HEK293 (cell line): ENCODE measurements around the gene THSD4.
A peak's percentile ranks its signal among the peaks of the same experiment; 100 is the strongest.

Experiments
- ZNF350 ChIP-seq: fragments of 450-650 bp; formaldehyde crosslinking; IDR thresholded peaks from 2 replicates; pipeline ENCODE4 v1.5.0; 2017; ENCODE audit warnings: missing biosample characterization, mild to moderate bottlenecking, missing genetic modification characterization
- ZNF416 ChIP-seq: fragments of 450-650 bp; formaldehyde crosslinking; IDR thresholded peaks from 2 replicates; pipeline ENCODE4 v1.5.1; 2016; ENCODE audit warnings: missing biosample characterization, missing genetic modification characterization
- ZNF701 ChIP-seq: fragments of 450-650 bp; formaldehyde crosslinking; IDR thresholded peaks from 2 replicates; pipeline ENCODE4 v1.5.1; 2016; ENCODE audit warnings: missing biosample characterization, missing genetic modification characterization
- ZNF747 ChIP-seq: fragments of 450-650 bp; formaldehyde crosslinking; IDR thresholded peaks from 2 replicates; pipeline ENCODE4 v1.5.1; 2016; ENCODE audit warnings: missing biosample characterization, missing genetic modification characterization
- TF ChIP-seq, protein P1 (sequence below): IDR thresholded peaks from 2 replicates; pipeline ENCODE4 v1.6.1; 2011; ENCODE audit warnings: mild to moderate bottlenecking, low read depth, low read length, borderline replicate concordance
- TF ChIP-seq, protein P2 (sequence below): fragments of 450-650 bp; formaldehyde crosslinking; IDR thresholded peaks from 2 replicates; pipeline ENCODE4 v1.5.1; 2016; ENCODE audit warnings: missing biosample characterization, missing genetic modification characterization
- TF ChIP-seq, protein P3 (sequence below): fragments of 450-650 bp; formaldehyde crosslinking; IDR thresholded peaks from 2 replicates; pipeline ENCODE4 v1.5.1; 2016; ENCODE audit warnings: missing biosample characterization, missing genetic modification characterization
- TF ChIP-seq, protein P4 (sequence below): fragments of 450-650 bp; formaldehyde crosslinking; IDR thresholded peaks from 2 replicates; pipeline ENCODE4 v1.5.1; 2016; ENCODE audit warnings: missing biosample characterization, missing genetic modification characterization

DNA sequence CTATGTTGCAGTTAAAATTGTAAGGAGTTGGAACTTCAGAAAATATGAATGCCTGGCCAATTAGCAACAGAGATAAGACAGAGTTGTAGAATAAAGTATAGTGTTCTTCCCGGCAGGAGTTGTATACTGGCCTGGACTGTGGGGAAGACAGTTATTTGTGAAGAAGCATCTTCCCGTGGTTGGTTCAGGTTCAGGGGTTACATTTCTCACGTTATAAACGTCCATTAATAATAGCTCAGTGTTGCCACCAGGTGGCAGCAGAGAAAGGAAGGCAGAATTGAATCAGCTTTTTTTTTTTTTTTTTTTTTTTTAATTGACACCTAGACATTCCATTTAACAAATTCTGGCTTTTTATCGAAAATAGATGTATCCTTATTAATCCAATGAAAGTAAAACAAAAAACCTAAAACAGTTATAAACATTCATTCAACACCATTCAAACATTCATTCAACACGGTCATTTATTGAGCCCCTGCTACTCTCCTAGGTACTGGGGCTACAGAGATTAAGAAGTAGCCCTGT, 628.7 kb downstream of the THSD4 start:
- no peak for TF ChIP-seq ZNF701 (tag by site-specific recombination)
- TF ChIP-seq ZNF350 (tag by site-specific recombination), result no peak
- TF ChIP-seq ZNF747, result no peak
- TF ChIP-seq, protein P1, sequence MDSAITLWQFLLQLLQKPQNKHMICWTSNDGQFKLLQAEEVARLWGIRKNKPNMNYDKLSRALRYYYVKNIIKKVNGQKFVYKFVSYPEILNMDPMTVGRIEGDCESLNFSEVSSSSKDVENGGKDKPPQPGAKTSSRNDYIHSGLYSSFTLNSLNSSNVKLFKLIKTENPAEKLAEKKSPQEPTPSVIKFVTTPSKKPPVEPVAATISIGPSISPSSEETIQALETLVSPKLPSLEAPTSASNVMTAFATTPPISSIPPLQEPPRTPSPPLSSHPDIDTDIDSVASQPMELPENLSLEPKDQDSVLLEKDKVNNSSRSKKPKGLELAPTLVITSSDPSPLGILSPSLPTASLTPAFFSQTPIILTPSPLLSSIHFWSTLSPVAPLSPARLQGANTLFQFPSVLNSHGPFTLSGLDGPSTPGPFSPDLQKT, result no peak
- TF ChIP-seq, protein P2, sequence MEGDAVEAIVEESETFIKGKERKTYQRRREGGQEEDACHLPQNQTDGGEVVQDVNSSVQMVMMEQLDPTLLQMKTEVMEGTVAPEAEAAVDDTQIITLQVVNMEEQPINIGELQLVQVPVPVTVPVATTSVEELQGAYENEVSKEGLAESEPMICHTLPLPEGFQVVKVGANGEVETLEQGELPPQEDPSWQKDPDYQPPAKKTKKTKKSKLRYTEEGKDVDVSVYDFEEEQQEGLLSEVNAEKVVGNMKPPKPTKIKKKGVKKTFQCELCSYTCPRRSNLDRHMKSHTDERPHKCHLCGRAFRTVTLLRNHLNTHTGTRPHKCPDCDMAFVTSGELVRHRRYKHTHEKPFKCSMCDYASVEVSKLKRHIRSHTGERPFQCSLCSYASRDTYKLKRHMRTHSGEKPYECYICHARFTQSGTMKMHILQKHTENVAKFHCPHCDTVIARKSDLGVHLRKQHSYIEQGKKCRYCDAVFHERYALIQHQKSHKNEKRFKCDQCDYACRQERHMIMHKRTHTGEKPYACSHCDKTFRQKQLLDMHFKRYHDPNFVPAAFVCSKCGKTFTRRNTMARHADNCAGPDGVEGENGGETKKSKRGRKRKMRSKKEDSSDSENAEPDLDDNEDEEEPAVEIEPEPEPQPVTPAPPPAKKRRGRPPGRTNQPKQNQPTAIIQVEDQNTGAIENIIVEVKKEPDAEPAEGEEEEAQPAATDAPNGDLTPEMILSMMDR (tag by site-specific recombination), result peak; percentile 70; the same call in 1 of the 2 replicates
- no peak for TF ChIP-seq ZNF416 (tag by site-specific recombination)
- TF ChIP-seq, protein P3, sequence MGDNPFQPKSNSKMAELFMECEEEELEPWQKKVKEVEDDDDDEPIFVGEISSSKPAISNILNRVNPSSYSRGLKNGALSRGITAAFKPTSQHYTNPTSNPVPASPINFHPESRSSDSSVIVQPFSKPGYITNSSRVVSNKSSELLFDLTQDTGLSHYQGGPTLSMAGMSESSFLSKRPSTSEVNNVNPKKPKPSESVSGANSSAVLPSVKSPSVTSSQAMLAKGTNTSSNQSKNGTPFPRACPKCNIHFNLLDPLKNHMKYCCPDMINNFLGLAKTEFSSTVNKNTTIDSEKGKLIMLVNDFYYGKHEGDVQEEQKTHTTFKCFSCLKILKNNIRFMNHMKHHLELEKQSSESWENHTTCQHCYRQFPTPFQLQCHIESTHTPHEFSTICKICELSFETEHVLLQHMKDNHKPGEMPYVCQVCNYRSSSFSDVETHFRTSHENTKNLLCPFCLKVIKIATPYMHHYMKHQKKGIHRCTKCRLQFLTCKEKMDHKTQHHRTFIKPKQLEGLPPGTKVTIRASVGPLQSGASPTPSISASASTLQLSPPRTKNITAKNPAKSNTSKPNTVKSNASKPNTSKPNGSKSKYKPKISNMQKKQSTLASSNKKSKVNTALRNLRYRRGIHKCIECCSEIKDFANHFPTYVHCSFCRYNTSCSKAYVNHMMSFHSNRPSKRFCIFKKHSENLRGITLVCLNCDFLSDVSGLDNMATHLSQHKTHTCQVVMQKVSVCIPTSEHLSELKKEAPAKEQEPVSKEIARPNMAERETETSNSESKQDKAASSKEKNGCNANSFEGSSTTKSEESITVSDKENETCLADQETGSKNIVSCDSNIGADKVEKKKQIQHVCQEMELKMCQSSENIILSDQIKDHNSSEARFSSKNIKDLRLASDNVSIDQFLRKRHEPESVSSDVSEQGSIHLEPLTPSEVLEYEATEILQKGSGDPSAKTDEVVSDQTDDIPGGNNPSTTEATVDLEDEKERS (tag by site-specific recombination), result no peak
- TF ChIP-seq, protein P4, sequence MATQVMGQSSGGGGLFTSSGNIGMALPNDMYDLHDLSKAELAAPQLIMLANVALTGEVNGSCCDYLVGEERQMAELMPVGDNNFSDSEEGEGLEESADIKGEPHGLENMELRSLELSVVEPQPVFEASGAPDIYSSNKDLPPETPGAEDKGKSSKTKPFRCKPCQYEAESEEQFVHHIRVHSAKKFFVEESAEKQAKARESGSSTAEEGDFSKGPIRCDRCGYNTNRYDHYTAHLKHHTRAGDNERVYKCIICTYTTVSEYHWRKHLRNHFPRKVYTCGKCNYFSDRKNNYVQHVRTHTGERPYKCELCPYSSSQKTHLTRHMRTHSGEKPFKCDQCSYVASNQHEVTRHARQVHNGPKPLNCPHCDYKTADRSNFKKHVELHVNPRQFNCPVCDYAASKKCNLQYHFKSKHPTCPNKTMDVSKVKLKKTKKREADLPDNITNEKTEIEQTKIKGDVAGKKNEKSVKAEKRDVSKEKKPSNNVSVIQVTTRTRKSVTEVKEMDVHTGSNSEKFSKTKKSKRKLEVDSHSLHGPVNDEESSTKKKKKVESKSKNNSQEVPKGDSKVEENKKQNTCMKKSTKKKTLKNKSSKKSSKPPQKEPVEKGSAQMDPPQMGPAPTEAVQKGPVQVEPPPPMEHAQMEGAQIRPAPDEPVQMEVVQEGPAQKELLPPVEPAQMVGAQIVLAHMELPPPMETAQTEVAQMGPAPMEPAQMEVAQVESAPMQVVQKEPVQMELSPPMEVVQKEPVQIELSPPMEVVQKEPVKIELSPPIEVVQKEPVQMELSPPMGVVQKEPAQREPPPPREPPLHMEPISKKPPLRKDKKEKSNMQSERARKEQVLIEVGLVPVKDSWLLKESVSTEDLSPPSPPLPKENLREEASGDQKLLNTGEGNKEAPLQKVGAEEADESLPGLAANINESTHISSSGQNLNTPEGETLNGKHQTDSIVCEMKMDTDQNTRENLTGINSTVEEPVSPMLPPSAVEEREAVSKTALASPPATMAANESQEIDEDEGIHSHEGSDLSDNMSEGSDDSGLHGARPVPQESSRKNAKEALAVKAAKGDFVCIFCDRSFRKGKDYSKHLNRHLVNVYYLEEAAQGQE (tag by site-specific recombination), result no peak; the same call in 1 of the 2 replicates
